GM03348 (cell line): ENCODE measurements around the gene GNAS.

Source experiments
- DNase-seq: peaks from one replicate; pipeline ENCODE4 v3.0.0; 2012; ENCODE audit warnings: low spot score

The GNAS gene

DNA sequence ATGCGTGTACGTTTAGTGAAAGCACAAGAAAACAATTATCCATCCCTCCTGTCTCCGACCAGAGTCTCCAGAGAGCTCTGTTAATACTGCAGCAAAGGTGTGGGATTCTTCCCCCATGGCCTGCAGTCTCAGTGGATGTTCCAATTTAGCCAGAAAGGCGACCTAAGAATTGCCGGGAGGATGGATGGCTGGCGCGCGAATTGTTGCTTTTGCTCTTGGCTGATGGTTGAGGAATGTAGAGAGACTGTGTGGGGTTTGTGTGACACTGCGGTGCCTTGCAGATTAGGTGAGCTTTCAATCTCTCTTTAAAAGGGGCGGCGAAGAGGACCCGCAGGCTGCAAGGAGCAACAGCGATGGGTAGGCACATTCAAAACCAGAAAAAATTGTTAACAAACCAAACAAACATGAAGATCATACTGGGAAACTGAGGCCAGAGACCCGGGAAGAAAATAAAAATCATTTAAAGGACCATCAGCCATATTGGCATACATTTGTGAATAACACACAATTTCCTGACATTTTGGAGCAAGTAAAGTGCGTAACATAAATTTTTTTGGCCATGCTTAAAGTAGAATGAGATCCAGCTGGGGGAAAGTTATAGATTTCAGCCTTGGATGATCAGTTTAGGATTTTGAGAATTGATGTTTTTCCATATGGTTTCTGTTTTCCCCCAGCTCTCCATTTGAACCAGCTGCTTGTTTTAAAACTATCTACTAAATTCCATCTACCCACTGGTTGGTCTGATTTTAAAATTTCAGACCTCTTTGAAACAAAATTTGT, 46.3 kb downstream of the GNAS start:
- DNase-seq: no peak

DNA sequence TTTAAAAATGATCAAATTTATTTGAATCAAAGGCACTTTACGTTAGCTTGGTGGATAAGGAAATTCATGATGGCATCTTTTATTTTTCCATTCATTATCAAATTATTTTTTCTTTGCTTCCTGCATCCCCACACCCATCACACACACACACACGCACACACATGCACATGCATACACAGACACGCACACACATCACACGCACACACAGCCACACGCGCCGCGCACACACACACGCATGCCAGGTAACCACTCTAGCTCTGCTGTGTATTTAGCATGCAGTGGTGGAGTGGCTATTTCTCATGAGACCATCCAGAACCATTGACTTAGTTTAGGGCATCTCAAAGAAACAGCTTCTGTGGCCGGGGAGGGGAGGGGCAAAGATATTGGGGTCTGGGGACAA, 47.0 kb downstream of the GNAS start:
- DNase-seq: no peak

DNA sequence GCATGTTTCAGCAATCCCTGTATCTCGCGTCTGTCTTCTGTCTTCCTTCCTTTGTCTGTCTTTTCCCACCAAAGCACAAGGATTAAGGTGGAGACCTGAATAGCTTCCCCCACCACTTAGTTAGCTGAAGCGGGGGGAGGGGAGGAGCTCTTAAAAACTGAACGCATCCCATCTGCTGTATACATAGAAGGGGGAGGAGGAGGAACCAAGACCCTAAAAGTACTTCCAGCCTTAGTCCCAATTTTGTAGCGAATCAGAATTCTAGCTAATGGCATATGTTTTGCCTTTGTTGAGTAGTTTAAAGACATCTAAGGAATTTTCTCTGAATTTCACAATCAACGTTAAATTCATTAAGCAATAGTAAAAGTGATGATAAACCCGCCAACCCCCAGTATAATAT, 47.9 kb downstream of the GNAS start:
- no peak for DNase-seq

DNA sequence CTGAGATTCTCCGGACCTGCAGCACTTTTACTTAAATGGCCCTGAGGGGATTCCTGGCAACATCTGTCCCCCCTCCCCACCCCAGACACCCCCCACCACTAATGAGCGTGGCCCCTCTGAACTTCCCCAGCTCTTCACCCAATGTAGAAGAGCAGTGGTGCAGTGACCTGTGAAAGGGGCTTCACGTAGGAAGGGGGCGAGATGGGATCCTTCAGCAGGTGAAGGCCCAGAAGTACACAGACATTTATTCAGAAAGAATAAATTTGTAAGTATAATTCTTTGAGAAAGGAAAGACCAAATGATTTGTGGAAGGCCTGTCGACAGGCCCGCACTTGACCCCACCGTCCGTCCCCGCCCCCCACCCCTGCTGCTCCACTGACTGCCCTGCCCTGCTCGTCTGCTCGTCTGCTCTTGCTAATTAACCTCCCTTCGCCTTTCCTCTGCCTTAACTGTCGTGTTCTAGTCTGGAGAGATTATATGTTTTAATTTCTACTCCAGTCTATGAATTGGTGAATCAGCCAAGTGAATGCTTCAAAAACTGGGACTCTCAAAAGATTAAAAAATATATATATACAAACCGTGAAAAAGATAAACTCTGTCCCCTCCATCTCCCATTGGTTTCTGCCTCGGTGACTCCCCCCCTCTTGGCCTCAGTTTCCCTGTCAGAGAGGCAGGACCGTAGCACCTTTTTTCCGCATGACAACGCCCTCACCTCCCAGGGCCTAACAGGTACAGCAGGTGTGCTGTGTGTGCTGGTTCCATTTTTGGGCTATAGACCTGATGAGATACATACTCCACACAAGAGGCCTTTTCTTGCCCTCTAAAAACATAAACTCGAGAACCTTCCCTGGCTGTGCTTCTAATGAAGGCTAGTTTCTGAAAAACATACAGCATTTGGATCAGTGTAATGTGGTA, 49.2 kb downstream of the GNAS start:
- DNase-seq: no peak

DNA sequence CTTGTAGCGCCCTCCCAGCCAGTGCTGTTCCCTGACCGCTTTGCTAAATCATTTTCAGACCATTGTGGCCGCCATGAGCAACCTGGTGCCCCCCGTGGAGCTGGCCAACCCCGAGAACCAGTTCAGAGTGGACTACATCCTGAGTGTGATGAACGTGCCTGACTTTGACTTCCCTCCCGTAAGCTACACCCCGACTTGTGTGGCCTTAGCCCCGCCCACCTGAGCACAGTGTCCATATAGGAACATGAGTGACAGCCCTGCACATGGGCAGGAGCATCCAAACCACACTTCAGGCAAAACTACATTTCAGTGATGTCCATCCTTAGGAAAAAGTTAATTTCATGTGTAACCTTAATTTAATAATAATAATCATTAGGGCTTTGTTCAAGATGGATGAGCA, 51.1 kb downstream of the GNAS start:
- no peak for DNase-seq

DNA sequence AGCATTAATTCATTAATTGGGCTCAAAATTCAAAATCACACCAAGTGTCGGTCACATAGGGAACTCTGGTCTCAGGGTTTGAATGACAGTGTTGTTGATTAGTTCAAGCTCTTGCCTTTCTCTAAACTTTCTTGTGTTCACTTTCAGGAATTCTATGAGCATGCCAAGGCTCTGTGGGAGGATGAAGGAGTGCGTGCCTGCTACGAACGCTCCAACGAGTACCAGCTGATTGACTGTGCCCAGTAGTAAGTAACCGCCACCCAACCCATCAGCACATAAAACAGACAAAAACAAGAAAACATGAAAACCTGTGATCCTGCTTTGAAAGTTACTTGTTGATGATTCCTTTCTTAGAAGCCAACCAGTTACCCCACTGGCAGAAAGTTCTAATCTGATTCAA, 52.7 kb downstream of the GNAS start:
- DNase-seq: no peak

DNA sequence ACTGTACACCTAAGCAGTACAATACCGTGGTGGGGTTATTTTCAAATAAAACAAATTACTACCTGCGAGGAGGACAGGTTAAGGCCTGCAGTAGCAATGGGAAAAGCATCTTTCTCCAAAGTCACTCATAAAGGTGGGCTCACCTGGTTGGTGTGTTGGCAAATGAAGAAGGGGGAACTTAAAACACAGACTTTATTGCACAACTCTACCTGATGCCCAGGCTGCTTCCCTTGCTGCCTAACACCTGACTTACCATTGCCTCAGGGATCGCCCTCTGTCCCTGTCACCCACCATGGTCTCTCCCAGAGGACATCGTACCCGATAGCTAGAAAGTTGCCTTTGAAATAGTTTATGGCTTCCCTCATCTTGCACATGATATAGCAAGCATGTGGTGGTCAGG, 53.6 kb downstream of the GNAS start:
- no peak for DNase-seq

DNA sequence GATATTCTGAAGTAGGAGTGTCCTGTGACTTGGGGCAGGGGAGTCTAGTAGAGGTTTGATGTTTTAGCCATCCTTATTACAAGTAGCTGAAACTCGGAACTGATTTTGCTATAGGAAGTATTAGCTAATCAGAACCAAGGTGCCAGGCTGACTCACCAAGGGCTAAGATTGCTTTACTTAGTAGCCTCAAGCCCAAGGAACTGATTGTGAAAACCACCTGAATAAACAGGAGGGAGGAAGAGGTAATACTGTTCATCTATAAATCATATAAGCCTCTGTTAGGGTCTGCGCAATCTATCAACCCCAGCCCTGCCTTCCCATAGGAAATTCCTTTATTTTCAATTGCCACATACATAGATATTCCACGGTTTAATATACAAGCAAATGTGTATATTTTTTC, 54.4 kb downstream of the GNAS start:
- no peak for DNase-seq

DNA sequence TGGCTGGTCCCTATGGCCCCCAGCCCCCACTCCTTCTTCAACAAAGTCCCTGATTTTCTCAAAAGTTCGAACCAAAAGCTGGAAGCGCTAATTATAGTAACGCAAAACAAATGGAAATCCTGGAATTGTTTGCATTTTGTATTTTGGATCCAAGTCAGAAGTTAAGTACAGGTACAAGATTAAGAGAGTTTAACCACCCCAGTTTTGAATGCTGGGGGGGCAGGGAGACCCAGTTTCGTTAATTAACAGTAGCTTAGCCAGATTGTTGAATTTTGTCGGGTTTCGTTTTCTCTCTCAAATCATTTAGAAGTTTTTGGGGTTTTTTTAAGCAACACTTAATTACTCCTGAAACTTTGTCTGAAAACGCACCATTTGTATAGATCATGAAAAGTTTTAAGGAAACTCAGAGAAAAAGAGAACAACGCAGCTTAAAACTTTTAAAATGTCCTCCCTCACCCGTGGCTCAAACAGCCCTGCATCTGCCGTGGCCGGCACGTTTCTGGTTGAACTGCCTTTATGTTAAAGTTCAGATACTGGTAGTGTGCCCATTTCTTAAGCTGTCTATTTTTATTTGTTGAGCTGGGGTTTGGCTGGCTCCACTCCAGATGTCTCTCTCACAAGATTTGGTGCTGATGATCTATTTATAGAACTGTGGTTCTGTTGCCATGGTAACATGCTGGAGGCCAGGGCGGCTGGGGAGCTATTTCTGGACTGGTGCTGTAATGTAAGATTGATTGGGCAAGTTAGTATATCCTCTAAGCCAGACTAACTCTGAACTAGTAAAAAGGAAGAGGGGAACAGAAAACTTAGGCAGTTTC, 55.0 kb downstream of the GNAS start:
- DNase-seq: peak; percentile 93

DNA sequence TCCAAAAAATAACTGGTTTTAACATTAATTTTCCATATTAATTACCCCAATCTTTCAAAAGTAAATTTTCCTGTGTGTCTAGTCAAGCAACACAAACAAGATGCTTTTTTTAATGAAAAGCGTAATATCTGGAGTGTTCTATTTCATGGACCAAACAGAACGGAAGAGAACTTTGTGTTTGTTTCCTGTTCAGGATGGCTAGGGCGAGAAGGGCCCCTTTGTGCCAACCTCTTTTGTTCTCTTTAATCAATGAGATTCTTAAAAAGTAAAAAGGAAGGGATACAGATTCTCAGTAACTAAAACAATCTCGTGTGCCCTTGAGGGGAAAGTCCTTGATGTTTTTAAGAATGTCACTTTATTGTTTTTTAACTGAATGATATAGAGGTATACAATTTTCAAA, 55.7 kb downstream of the GNAS start:
- DNase-seq: no peak

DNA sequence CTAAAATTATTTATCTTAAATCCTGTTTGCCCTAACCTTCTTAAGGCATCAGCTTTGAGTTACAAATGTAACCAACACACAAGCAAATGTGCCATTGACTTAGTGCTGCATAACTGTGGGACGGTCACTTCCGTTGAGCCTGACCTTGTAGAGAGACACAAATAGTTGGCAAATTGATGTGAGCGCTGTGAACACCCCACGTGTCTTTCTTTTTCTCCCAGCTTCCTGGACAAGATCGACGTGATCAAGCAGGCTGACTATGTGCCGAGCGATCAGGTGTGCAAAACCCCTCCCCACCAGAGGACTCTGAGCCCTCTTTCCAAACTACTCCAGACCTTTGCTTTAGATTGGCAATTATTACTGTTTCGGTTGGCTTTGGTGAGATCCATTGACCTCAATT, 56.4 kb downstream of the GNAS start:
- no peak for DNase-seq

DNA sequence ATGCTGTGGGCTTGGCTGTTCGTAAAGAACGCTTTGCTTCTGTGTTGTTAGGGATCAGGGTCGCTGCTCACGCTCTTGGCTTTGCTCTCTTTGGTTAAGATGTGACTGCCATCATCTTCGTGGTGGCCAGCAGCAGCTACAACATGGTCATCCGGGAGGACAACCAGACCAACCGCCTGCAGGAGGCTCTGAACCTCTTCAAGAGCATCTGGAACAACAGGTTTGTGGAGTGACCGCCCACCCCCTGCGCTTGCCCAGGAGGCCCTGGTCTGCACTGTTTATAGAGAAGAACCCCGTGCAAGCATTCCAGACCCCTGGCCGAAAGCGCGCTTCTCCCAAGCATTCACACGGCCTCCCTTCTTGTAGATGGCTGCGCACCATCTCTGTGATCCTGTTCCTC, 57.1 kb downstream of the GNAS start:
- no peak for DNase-seq

DNA sequence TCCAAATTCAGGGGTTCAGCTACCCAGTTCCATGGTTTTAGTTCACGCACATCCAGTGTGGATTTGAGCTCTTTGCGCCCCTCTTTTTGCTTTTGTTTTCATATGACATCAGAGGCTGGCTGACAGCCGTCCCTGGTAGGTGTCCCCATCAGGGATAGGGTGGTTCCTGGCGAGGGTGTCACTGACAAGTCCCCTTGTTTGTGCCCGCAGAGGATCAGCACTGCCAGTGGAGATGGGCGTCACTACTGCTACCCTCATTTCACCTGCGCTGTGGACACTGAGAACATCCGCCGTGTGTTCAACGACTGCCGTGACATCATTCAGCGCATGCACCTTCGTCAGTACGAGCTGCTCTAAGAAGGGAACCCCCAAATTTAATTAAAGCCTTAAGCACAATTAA, 58.0 kb downstream of the GNAS start:
- no peak for DNase-seq

DNA sequence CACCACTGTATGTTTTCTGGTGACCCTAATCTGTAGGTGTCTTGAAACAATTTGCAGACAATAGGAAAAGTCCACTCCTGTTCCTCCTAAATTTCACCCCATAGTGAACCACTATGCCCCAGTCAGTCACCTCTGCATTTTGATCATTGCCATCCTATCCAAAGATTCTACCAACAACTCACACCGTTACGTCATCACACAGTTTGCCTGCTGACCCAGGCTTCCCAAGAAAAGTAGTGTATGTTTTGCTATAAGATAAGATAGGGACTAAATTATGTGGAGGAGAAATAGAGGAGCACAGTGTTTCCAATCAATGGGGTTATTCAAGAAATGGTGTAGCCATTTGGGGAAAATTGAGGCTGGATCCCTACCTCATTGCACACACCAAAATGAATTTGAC, 58.8 kb downstream of the GNAS start:
- no peak for DNase-seq

DNA sequence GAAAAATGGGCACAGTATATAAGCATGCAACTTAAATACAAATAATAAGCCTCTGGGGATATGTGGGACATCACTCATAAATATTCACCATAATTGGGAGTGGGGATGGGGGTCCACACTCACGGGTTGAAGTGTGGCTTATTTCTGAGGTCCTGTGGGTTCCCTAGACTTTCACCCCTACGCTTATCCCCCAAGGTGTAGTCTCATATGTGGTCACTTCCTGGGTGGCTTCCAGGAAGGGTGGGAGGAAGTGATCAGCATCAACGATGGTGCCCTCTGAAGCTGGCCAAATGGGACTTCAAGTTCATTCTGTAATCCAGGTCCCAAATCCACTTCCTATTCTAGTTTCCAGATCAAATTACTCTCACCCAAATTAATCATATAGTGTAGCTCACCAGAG, 59.5 kb downstream of the GNAS start:
- no peak for DNase-seq

DNA sequence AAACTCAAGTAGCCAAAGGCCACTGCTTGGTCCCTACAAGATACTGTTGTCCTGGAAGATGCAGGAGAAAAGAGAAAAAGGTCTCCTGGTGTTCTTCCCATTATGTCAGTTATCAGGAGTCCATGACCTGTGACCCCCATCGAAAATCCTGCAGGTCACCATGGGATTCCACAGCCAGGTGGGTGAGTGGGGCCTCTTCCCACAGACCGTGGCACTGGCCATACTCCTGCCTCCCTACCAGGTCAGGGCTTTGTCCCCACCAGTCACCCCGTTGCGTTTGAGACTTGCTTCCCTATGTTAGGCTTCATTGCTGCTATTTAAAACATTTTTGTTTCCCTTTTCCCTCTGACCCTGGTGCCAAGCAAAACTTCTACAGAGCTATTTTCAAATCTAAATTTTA, 60.6 kb downstream of the GNAS start:
- no peak for DNase-seq

DNA sequence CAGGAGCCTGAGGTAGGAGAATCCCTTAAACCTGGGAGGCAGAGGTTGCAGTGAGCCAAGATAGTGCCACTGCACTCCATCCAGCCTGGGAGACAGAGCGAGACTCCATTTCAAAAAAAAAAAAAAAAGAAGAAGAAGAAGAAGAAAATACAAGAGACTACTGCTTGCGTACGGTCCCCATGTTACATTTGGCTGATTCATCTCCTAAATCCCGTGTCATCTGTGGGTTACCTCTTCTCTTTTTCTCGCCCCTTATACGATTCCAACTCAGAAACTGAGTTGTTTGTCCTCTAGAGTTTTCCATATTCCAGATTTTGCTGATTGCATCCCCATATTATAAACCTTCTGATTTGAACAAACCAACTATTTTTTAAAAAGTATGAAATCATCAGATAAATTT, 66.1 kb downstream of the GNAS start:
- no peak for DNase-seq

DNA sequence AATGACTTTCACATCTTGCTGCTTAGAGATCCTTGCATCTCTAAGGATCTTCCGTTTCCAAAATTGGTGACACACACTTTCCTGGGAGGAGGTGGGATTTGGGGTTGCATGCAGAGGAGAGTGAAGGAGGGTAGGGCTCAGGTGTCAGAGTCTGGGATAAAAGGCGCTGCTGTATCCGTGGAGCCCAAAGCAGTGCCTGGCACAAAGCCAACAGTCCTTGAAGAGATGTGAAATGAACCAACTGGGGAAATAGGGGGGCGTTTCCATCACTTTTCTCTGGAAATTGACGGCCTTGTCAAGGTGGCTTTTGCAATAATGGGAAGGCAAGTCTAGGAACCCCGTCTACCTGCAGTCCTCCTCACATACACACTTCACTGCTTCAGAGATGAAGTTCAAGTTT, 69.0 kb downstream of the GNAS start:
- DNase-seq: no peak

DNA sequence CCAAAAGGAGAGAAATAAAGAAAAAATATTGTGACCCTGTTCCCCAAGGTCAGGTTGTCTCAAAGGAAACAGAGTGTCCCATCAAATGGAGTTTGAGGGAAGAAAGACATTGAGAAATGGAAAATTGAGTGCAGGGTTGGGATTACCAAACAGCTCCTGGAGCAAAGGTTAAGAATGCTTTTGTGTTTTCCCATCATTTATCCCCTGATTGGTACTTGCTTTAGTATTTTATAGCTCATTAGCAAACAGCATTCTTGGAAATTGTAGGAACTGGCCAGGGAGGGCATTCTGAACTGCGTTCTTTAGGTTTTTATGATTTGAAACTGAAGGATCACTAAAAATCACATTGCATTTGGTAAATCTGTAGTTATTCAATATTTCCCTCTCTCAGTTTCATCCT, 69.5 kb downstream of the GNAS start:
- DNase-seq: no peak

DNA sequence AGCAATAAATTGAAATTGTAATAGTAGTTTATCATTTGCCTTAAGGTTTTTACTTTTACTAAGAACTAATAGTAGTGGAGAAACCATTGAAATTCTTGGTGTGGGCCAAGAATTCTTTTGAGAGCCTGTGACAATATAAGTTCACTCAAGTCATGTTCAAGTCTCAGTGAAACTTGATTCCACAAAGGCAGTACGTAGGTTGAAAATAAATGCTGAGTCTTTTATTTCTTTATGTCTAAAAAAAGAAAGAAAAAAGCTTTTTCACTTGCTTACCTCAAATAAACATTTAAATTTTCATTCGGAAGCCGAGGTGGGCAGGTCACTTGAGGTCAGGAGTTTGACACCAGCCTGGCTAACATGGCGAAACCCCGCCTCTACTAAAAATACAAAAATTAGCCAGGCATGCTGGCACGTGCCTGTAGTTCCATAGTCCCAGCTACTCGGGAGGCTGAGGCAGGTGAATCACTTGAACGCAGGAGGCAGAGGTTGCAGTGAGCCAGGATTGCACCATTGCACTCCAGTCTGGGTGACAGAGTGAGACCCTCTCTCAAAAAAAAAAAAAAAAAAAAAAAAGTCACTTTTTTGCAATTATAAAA, 70.7 kb downstream of the GNAS start:
- no peak for DNase-seq

DNA sequence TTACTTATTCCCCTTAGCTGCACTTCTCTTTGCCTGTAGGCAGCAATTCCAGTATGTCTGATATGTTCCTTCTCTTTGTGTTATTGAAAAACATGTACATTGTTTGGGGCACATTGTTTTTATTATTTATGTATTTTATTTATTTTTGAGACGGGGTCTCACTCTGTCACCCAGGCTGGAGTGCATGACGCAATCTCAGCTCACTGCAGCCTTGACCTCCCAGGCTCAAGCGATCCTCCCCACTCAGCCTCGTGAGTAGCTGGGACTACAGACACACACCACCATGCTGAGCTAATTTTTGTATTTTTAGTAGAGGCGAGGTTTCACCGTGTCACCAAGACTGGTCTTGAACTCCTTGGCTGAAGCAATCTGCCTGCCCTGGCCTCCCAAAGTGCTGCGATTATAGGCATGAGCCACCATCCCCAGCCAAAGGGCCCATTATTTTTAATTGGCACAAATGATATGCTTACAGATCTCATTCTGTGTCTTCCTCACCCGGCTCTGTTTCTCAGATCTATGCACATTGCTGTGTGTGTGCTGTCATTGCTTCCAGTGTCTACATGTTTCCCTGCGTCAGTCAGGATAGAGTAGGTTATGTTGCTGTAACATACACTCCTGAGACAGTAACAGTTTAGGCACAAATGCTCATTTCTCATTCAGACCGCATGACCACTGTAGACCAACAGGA, 74.4 kb downstream of the GNAS start:
- no peak for DNase-seq
